Measurements from ENCODE around the gene WWOX. TPM values are rescaled to one million over a fixed set of nuclear protein-coding genes. Genes with fewer than 3 reads are reported as not detected.
"Not testable (repeated sequence)": the region's sequence is repeated elsewhere in the genome, so short reads cannot be mapped to it uniquely, and the experiment has no call there.

Gene WWOX
- total RNA-seq, 2 experiments from 2014 or later: 16.6 to 19.0 TPM

DNA sequence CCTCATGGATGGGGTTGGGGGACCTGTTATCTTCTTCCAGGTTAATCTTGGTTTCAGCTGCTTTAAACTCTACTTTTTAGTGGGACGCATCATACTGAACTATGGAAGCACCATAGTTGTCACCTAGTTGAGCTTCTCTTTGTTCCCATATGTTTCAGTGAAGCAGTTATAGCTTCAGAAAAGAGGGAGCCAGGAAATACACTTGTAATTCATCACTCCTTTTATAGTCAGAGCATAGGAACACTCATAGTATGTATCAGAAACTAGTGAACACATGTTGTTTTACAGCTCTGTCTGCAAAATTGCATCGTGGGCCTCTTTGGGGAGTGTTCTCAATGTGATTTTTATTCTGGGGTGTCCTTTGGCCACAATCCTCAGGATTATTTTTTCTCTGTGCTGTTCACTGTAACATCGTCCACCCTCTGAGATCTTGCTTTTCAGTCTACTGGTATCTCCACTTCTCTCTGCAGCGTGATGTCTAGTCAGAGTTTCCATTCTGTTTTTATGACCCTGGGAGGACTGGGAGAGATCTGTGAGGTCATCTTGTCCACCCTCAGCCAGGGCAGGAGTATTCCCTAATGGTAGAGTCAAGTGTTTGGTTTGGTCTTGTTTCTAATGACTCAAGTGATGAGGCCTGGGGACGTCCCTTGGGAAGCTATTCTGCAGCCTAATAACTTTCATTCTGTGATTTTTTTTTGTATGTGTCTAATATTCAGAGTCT, 585.4 kb downstream of the WWOX start:
- ChIA-PET CTCF (no interaction called here), POLR2A (no interaction called here)
- H3K4me1 Mint-ChIP-seq: no peaks in the 10 kb centered on the region
- DNase-seq: no peak
- no peaks in the 10 kb centered on the region for H3K36me3 Mint-ChIP-seq (ENCODE audit: low read depth)
- no peaks in the 10 kb centered on the region for H3K9me3 Mint-ChIP-seq
- no peak overlapping the region for H3K4me3 Mint-ChIP-seq
- H3K27ac Mint-ChIP-seq: no peak overlapping the region
- no peaks in the 10 kb centered on the region for H3K27me3 Mint-ChIP-seq

- Mint-ChIP-seq H3K4me1 (no peaks in the 10 kb centered on the region), H3K27ac (no peak overlapping the region), H3K9me3 (no peaks in the 10 kb centered on the region), H3K36me3 (ENCODE audit: low read depth) (no peaks in the 10 kb centered on the region), H3K27me3 (no peaks in the 10 kb centered on the region), H3K4me3 (no peak overlapping the region)
- DNase-seq: no peak
- POLR2A ChIA-PET: no interaction called here
- CTCF ChIA-PET: no interaction called here
These were observed 587.1 kb downstream of the WWOX start for GRCh38 chr16:78686601-78687000.

DNA sequence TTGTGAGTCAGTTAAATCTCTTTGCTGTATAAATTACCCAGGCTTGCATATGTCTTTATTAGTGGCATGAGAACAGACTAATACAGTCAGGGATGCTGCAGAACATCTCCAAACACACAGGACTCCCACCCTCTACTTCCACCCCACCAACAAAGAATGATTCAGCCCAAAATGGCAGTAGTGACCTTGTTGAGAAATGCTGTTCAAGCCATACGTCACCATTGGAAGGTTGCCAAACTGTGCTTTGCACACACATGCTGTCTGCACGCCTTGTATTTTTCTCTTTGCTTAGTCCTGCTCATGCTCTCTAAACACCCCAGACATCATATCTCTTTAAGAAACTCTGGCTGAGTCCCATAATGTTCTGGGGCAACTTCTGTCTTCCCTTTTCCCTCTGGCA, 589.6 kb downstream of the WWOX start:
- no peaks in the 10 kb centered on the region for H3K4me1 Mint-ChIP-seq
- POLR2A ChIA-PET: no interaction called here

GRCh38 chr16:78689536-78689935, 590.1 kb downstream of the WWOX start:
- ChIA-PET POLR2A (no interaction called here), CTCF (no interaction called here)
- Mint-ChIP-seq H3K27ac (no peak overlapping the region), H3K36me3 (ENCODE audit: low read depth) (no peaks in the 10 kb centered on the region), H3K9me3 (no peaks in the 10 kb centered on the region), H3K27me3 (no peaks in the 10 kb centered on the region), H3K4me1 (no peaks in the 10 kb centered on the region), H3K4me3 (no peak overlapping the region)
- no peak for DNase-seq

More for the DNA sequence above, 589.6 kb downstream of the WWOX start:
- no peak for DNase-seq
- H3K27ac Mint-ChIP-seq: no peak overlapping the region
- no peaks in the 10 kb centered on the region for H3K36me3 Mint-ChIP-seq (ENCODE audit: low read depth)
- H3K27me3 Mint-ChIP-seq: no peaks in the 10 kb centered on the region
- H3K4me3 Mint-ChIP-seq: no peak overlapping the region
- CTCF ChIA-PET: no interaction called here
- H3K9me3 Mint-ChIP-seq: no peaks in the 10 kb centered on the region

GRCh38 chr16:78690510-78690909, 591.1 kb downstream of the WWOX start:
- ChIA-PET CTCF (no interaction called here), POLR2A (no interaction called here)
- H3K27ac Mint-ChIP-seq: no peak overlapping the region
- H3K4me3 Mint-ChIP-seq: no peak overlapping the region
- H3K9me3 Mint-ChIP-seq: no peaks in the 10 kb centered on the region
- no peak for DNase-seq
- no peaks in the 10 kb centered on the region for H3K36me3 Mint-ChIP-seq (ENCODE audit: low read depth)
- no peaks in the 10 kb centered on the region for H3K4me1 Mint-ChIP-seq
- H3K27me3 Mint-ChIP-seq: no peaks in the 10 kb centered on the region

DNA sequence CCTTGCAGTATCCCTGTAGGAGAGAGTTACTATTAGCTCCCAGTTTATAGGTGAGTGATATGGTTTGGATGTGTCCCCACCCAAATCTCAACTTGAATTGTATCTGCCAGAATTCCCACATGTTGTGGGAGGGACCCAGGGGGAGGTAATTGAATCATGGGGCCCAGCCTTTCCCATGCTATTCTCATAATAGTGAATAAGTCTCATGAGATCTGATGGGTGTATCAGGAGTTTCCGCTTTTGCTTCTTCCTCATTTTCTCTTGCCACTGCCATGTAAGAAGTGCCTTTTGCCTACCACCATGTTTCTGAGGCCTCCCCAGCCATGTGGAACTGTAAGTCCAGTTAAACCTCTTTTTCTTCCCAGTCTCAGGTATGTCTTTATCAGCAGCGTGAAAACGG, 592.3 kb downstream of the WWOX start:
- H3K27me3 Mint-ChIP-seq; H3K4me3 Mint-ChIP-seq; CTCF ChIA-PET; POLR2A ChIA-PET; H3K4me1 Mint-ChIP-seq; H3K36me3 Mint-ChIP-seq (ENCODE audit: low read depth); H3K27ac Mint-ChIP-seq; H3K9me3 Mint-ChIP-seq; DNase-seq: not testable (repeated sequence)

DNA sequence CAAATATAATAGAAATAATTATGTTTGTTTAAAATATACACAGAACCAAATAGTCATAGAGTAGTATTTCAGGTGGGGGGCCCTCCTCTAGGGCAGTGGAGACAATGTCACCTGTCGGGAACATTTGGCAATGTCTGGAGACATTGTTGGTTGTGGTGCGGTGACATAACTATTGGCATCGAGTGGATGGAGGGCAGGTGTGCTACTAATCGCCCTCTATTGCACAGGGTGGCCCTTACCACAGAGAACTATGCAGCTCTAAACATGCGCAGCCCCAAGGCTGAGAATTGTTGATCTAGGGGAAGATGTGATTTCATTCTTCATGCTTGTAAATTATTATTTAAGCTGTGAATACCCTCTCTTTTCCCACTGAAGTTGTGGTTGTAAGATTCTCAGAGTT, 594.0 kb downstream of the WWOX start:
- Mint-ChIP-seq H3K36me3 (ENCODE audit: low read depth) (no peaks in the 10 kb centered on the region), H3K9me3 (peaks cover 4% of the 10 kb centered on the region), H3K27me3 (no peaks in the 10 kb centered on the region), H3K4me3 (no peak overlapping the region), H3K27ac (no peak overlapping the region), H3K4me1 (no peaks in the 10 kb centered on the region)
- DNase-seq: no peak
- ChIA-PET POLR2A (no interaction called here), CTCF (interaction anchor here (1.3 kb wide), 1 partner anchor 354 kb away, joined by 3 read pairs; no protein-coding TSS in a partner anchor)

GRCh38 chr16:78694414-78694813, 595.0 kb downstream of the WWOX start:
- peaks cover 4% of the 10 kb centered on the region for H3K9me3 Mint-ChIP-seq
- CTCF ChIA-PET: no interaction called here
- no peaks in the 10 kb centered on the region for H3K27me3 Mint-ChIP-seq
- H3K4me3 Mint-ChIP-seq: no peak overlapping the region
- H3K36me3 Mint-ChIP-seq (ENCODE audit: low read depth): no peaks in the 10 kb centered on the region
- POLR2A ChIA-PET: no interaction called here
- H3K27ac Mint-ChIP-seq: no peak overlapping the region
- no peak for DNase-seq
- no peaks in the 10 kb centered on the region for H3K4me1 Mint-ChIP-seq

GRCh38 chr16:78695391-78695790, 595.9 kb downstream of the WWOX start:
- H3K27ac Mint-ChIP-seq: no peak overlapping the region
- ChIA-PET CTCF (no interaction called here), POLR2A (no interaction called here)
- no peaks in the 10 kb centered on the region for H3K36me3 Mint-ChIP-seq (ENCODE audit: low read depth)
- H3K4me1 Mint-ChIP-seq: no peaks in the 10 kb centered on the region
- H3K27me3 Mint-ChIP-seq: no peaks in the 10 kb centered on the region
- DNase-seq: no peak
- H3K4me3 Mint-ChIP-seq: no peak overlapping the region
- H3K9me3 Mint-ChIP-seq: peaks cover 4% of the 10 kb centered on the region

DNA sequence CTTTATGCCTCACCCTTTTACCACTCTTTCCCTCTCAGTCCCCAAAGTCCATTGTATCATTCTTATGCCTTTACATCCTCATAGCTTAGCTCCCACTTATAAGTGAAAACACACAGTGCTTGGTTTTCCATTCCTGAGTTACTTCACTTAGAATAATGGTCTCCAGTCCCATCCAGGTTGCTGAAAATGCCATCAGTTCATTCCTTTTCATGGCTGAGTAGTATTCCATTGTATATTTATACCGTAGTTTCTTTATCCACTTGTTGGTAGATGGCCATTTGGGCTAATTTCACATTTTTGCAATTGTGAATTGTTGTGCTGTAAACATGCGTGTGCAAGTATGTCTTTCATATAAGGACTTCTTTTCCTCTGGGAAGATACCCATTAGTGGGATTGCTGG, 597.3 kb downstream of the WWOX start:
- Mint-ChIP-seq H3K9me3 (peaks cover 4% of the 10 kb centered on the region), H3K27ac (no peak overlapping the region), H3K27me3 (no peaks in the 10 kb centered on the region), H3K36me3 (ENCODE audit: low read depth) (no peaks in the 10 kb centered on the region), H3K4me3 (no peak overlapping the region), H3K4me1 (no peaks in the 10 kb centered on the region)
- no peak for DNase-seq
- ChIA-PET POLR2A (no interaction called here), CTCF (no interaction called here)

- no peak for DNase-seq
- Mint-ChIP-seq H3K27me3 (no peaks in the 10 kb centered on the region), H3K27ac (no peak overlapping the region), H3K4me1 (no peaks in the 10 kb centered on the region), H3K9me3 (peaks cover 4% of the 10 kb centered on the region), H3K36me3 (ENCODE audit: low read depth) (no peaks in the 10 kb centered on the region), H3K4me3 (no peak overlapping the region)
- CTCF ChIA-PET: no interaction called here
- POLR2A ChIA-PET: no interaction called here
These were observed 598.0 kb downstream of the WWOX start for GRCh38 chr16:78697426-78697825.

DNA sequence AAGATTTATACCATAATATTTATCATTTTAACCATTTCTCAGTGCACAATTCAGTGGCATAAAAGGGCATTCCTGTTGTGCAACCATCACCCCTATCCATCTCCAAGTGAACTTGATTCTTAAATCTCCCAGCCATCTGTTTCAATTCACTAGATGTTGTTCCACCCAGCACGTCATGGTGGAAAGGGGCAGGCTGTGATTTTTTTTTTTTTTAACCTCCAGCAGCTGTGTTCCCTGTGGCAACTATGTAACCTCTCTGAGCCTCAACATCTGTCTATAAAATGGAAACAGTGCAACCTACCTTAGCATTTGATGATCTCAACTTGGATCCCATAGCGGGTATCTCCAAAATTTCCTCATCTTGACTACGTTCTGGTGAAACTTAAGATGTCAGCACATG, 604.5 kb downstream of the WWOX start:
- ChIA-PET POLR2A (interaction anchor here (5.4 kb wide), 1 partner anchor 897 kb away, joined by 37 read pairs; the partner anchor contains the start of gene MAF), CTCF (interaction anchor here (3.8 kb wide), 1 partner anchor 67 kb away, joined by 50 read pairs; no protein-coding TSS in a partner anchor)
- Mint-ChIP-seq H3K4me1 (peaks cover 13% of the 10 kb centered on the region), H3K27me3 (no peaks in the 10 kb centered on the region), H3K4me3 (no peak overlapping the region), H3K27ac (no peak overlapping the region), H3K36me3 (ENCODE audit: low read depth) (peaks cover 6% of the 10 kb centered on the region), H3K9me3 (peaks cover 1% of the 10 kb centered on the region)
- DNase-seq: no peak

GRCh38 chr16:78704416-78704815, 605.0 kb downstream of the WWOX start:
- no peak for DNase-seq
- Mint-ChIP-seq H3K36me3 (ENCODE audit: low read depth) (peaks cover 6% of the 10 kb centered on the region), H3K27me3 (no peaks in the 10 kb centered on the region), H3K9me3 (peaks cover 1% of the 10 kb centered on the region), H3K4me3 (no peak overlapping the region), H3K27ac (no peak overlapping the region), H3K4me1 (peaks cover 13% of the 10 kb centered on the region)
- POLR2A ChIA-PET: interaction anchor here (5.4 kb wide), 1 partner anchor 896 kb away, joined by 37 read pairs; the partner anchor contains the start of gene MAF
- CTCF ChIA-PET: interaction anchor here (3.8 kb wide), 1 partner anchor 67 kb away, joined by 50 read pairs; no protein-coding TSS in a partner anchor

- ChIA-PET POLR2A (interaction anchor here (0.7 to 5.4 kb wide), 7 partner anchors 37 to 895 kb away, joined by 3 to 37 read pairs (median 5); partner anchors contain the start of gene MAF), CTCF (interaction anchor here (0.6 to 3.8 kb wide), 17 partner anchors 16 to 1289 kb away, joined by 3 to 50 read pairs (median 4); no protein-coding TSS in a partner anchor)
- peaks cover 13% of the 10 kb centered on the region for H3K4me1 Mint-ChIP-seq
- H3K4me3 Mint-ChIP-seq: no peak overlapping the region
- peak overlapping the region; percentile 41 for H3K27ac Mint-ChIP-seq
- H3K27me3 Mint-ChIP-seq: no peaks in the 10 kb centered on the region
- DNase-seq: peak; percentile 27
- peaks cover 1% of the 10 kb centered on the region for H3K9me3 Mint-ChIP-seq
- peaks cover 6% of the 10 kb centered on the region for H3K36me3 Mint-ChIP-seq (ENCODE audit: low read depth)
These were observed 606.2 kb downstream of the WWOX start for GRCh38 chr16:78705694-78706093.

All from activated CD4-positive, alpha-beta memory T cell treated with anti-CD3 and anti-CD28 coated beads, Interleukin-2, amount 10 ng/mL, durations not matched to agents 7 days and 5 days (primary cell).